HepG2 (cell line): Measurements from ENCODE around the gene HSD17B2. TPM values are rescaled to one million over a fixed set of nuclear protein-coding genes. Genes with fewer than 3 reads are reported as not detected.
A peak's percentile ranks its signal among the peaks of the same experiment; 100 is the strongest.

Experiments used
- BCL3 ChIP-seq: sonication (generic); formaldehyde crosslinking; IDR thresholded peaks from 2 replicates; pipeline ENCODE4 v1.5.1; 2020; ENCODE audit warnings: mild to moderate bottlenecking, missing genetic modification reagents, moderate library complexity
- CBFB ChIP-seq: sonication (generic); formaldehyde crosslinking; IDR thresholded peaks from 2 replicates; pipeline ENCODE4 v1.4.0; 2020; ENCODE audit warnings: missing genetic modification reagents
- CEBPG ChIP-seq: IDR thresholded peaks from 2 replicates; pipeline ENCODE4 v1.6.1; 2016
- DBP ChIP-seq: sonication (generic); formaldehyde crosslinking; IDR thresholded peaks from 2 replicates; pipeline ENCODE4 v1.4.0; 2020; ENCODE audit warnings: missing genetic modification reagents; ENCODE audit errors: not compliant biosample characterization
- HHEX ChIP-seq: IDR thresholded peaks from 2 replicates; pipeline ENCODE4 v1.6.1; 2016; ENCODE audit warnings: control low read depth
- LCORL ChIP-seq, 2 experiments: fragments of 450-650 bp in 1 of 2; sonication (generic) in 1 of 2; formaldehyde crosslinking in 1 of 2; IDR thresholded peaks; 2 replicates each; pipeline versions ENCODE4 v1.5.0 to v1.6.1; 2017 to 2020; ENCODE audit warnings: antibody characterized with exemption in 1 of 2, missing genetic modification reagents in 1 of 2
- MXD1 ChIP-seq: sonication (generic); formaldehyde crosslinking; IDR thresholded peaks from 2 replicates; pipeline ENCODE4 v1.4.0; 2020; ENCODE audit warnings: mild to moderate bottlenecking, missing genetic modification reagents
- NFE2 ChIP-seq: sonication (generic); formaldehyde crosslinking; IDR thresholded peaks from 2 replicates; pipeline ENCODE4 v1.4.0; 2020; ENCODE audit warnings: missing genetic modification reagents
- NFKBIZ ChIP-seq: IDR thresholded peaks from 2 replicates; pipeline ENCODE4 v1.6.1; 2018; ENCODE audit warnings: missing genetic modification reagents, missing compliant biosample characterization
- PRMT3 ChIP-seq: sonication (generic); formaldehyde crosslinking; IDR thresholded peaks from 2 replicates; pipeline ENCODE4 v1.8.1; 2022; ENCODE audit warnings: low read depth, mild to moderate bottlenecking, moderate library complexity, missing genetic modification reagents, borderline replicate concordance
- SIX1 ChIP-seq: sonication (generic); formaldehyde crosslinking; IDR thresholded peaks from 2 replicates; pipeline ENCODE4 v1.4.0; 2020; ENCODE audit warnings: missing genetic modification reagents, borderline replicate concordance
- SOX6 ChIP-seq, 2 experiments: fragments of 450-650 bp in 1 of 2; sonication (generic) in 1 of 2; formaldehyde crosslinking in 1 of 2; IDR thresholded peaks; 2 replicates each; pipeline versions ENCODE4 v1.4.0 to v1.6.1; 2017 to 2020; ENCODE audit warnings: antibody characterized with exemption in 1 of 2, mild to moderate bottlenecking in 1 of 2, missing genetic modification reagents in 1 of 2
- SP2 ChIP-seq: sonication (generic); formaldehyde crosslinking; IDR thresholded peaks from 2 replicates; pipeline ENCODE4 v1.5.1; 2020; ENCODE audit warnings: mild to moderate bottlenecking, missing genetic modification reagents
- TBL1XR1 ChIP-seq: fragments of 150-350 bp; IDR thresholded peaks from 2 replicates; pipeline ENCODE4 v1.6.1; 2014; ENCODE audit warnings: borderline replicate concordance, low read length; ENCODE audit not compliant: partially characterized antibody
- TEAD2 ChIP-seq: sonication (generic); formaldehyde crosslinking; IDR thresholded peaks from 2 replicates; pipeline ENCODE4 v1.9.0; 2021; ENCODE audit warnings: missing genetic modification reagents
- THAP8 ChIP-seq: sonication (generic); formaldehyde crosslinking; IDR thresholded peaks from 2 replicates; pipeline ENCODE4 v1.5.1; 2020; ENCODE audit warnings: missing genetic modification reagents, mild to moderate bottlenecking, borderline replicate concordance
- XBP1 ChIP-seq: sonication (generic); formaldehyde crosslinking; IDR thresholded peaks from 2 replicates; pipeline ENCODE4 v1.5.0; 2020; ENCODE audit warnings: missing genetic modification reagents
- ZEB1 ChIP-seq: IDR thresholded peaks from 2 replicates; pipeline ENCODE4 v1.6.1; 2012; ENCODE audit warnings: mild to moderate bottlenecking, low read depth, inconsistent platforms; ENCODE audit not compliant: insufficient replicate concordance
- ZNF17 ChIP-seq: sonication (generic); formaldehyde crosslinking; IDR thresholded peaks from 2 replicates; pipeline ENCODE4 v1.5.0; 2020; ENCODE audit warnings: mild to moderate bottlenecking, missing genetic modification reagents
- ZNF207 ChIP-seq: fragments of 450-650 bp; IDR thresholded peaks from 2 replicates; pipeline ENCODE4 v1.6.1; 2016; ENCODE audit warnings: antibody characterized with exemption, borderline replicate concordance
- ZNF383 ChIP-seq: sonication (generic); formaldehyde crosslinking; IDR thresholded peaks from 2 replicates; pipeline ENCODE4 v1.4.0; 2020; ENCODE audit warnings: missing genetic modification reagents, mild to moderate bottlenecking, borderline replicate concordance
- ZNF891 ChIP-seq: sonication (generic); formaldehyde crosslinking; IDR thresholded peaks from 2 replicates; pipeline ENCODE4 v1.5.0; 2020; ENCODE audit warnings: mild to moderate bottlenecking, missing genetic modification reagents
- polyA plus RNA-seq, 8 experiments: library from polyadenylated mRNA; depleted of rRNA in 3 of 8; stranded (reverse) in 7 of 8; unstranded in 1 of 8; fragments of >200 nt; fragmentation: Illumina TruSeq in 4 of 8; extraction: Trizol in 4 of 8; gene quantifications; 2 replicates each; pipeline versions ENCODE4 v1.2.1 to v1.2.3, GENCODE V29; 2011 to 2016; ENCODE audit warnings: low read depth in 4 of 8, missing spikeins in 1 of 8, mixed read lengths in 1 of 8; ENCODE audit not compliant: insufficient read depth in 1 of 8
- total RNA-seq, 5 experiments: library from RNA; depleted of rRNA; stranded (reverse); fragments of >200 nt; fragmentation: Illumina TruSeq; extraction: Trizol; gene quantifications; 2 replicates each; pipeline ENCODE4 v1.2.3, GENCODE V29; 2016; ENCODE audit warnings: low read depth in 1 of 5

Gene HSD17B2
- total and polyA plus RNA-seq, 2 of the 13 experiments (the other 11 are each of a cell fraction or from before 2014, with no cell fraction given) = 26.3 to 69.3 TPM

GRCh38 chr16:82055728-82056549 is 20.9 kb downstream of the HSD17B2 start (continued):
- no peak for TF ChIP-seq DBP
- 0 out of 2 replicates have a peak, but pooled peaks have one; percentile 33 for TF ChIP-seq HHEX (CRISPR knock-in tag)
- TF ChIP-seq ZNF891 = no peak
- TF ChIP-seq XBP1 (CRISPR knock-in tag) = no peak
- TF ChIP-seq TBL1XR1 = no peak
- TF ChIP-seq SP2 (CRISPR knock-in tag) = no peak
- peak; percentile 72 for TF ChIP-seq ZEB1
- no peak for TF ChIP-seq SOX6 (IDR thresholded peaks at IDR 0.05)
- TF ChIP-seq SOX6 (CRISPR knock-in tag; IDR thresholded peaks at IDR 0.05) = peak; percentile 97
- TF ChIP-seq PRMT3 (CRISPR knock-in tag) = no peak
- no peak; the same call in 1 of the 2 replicates for TF ChIP-seq NFKBIZ
- no peak for TF ChIP-seq TEAD2 (CRISPR knock-in tag)
- TF ChIP-seq ZNF17 = no peak
- peak; percentile 55; the same call in 1 of the 2 replicates for TF ChIP-seq CBFB (CRISPR knock-in tag)
- TF ChIP-seq ZNF207 = no peak
- no peak for TF ChIP-seq LCORL (IDR thresholded peaks at IDR 0.05)
- TF ChIP-seq LCORL (CRISPR knock-in tag; IDR thresholded peaks at IDR 0.05) = peak; percentile 65
- TF ChIP-seq NFE2 (CRISPR knock-in tag) = no peak
- no peak for TF ChIP-seq MXD1 (CRISPR knock-in tag)
- no peak for TF ChIP-seq BCL3 (CRISPR knock-in tag)
- TF ChIP-seq CEBPG (CRISPR knock-in tag) = peak; percentile 96
- TF ChIP-seq THAP8 (CRISPR knock-in tag) = no peak
- TF ChIP-seq SIX1 (CRISPR knock-in tag) = 0 out of 2 replicates have a peak, but pooled peaks have one; percentile 57
- TF ChIP-seq ZNF383 (CRISPR knock-in tag) = no peak
